HCT116 (cell line): ENCODE data around the gene IGF2BP1. TPM values are rescaled to one million over a fixed set of nuclear protein-coding genes. Genes with fewer than 3 reads are reported as not detected.

Experiments
- ATAC-seq: fragments of 200-7000 bp; cut with Tn5 transposase; 2 replicates; pipeline ENCODE4 v1.9.1; 2020; ENCODE audit warnings: mild to moderate bottlenecking, moderate library complexity
- Bru-seq: library from RNA; stranded (reverse); fragments of 400-500 nt; gene quantifications from one replicate; lab custom pipeline; 2021; lab: Mats Ljungman, UMichigan
- BruChase-seq, 2 experiments: library from RNA; stranded (reverse); fragments of 400-500 nt; gene quantifications; one replicate each; lab custom pipeline; 2021; lab: Mats Ljungman, UMichigan
- BruUV-seq: library from RNA; stranded (reverse); fragments of 400-500 nt; replicated peaks from 2 replicates; lab custom pipeline; 2021; lab: Mats Ljungman, UMichigan
- CTCF ChIA-PET: fragments of 300-600 bp; sonication (Branson Sonifier 250); formaldehyde crosslinking; loops from one replicate; lab custom pipeline; 2021; ENCODE audit warnings: antibody characterized with exemption; lab: Charles Lee
- POLR2A ChIA-PET: fragments of 300-600, 350-600 bp; sonication (Branson Sonifier 250); formaldehyde crosslinking; loops from one replicate; lab custom pipeline; 2021; ENCODE audit warnings: antibody characterized with exemption; lab: Charles Lee
- RAD21 ChIA-PET, 2 experiments: fragments of 300-600 bp; sonication (Branson Sonifier 250); formaldehyde crosslinking; loops; one replicate each; lab custom pipeline; 2023; ENCODE audit warnings: low total read pairs in 2 of 2; ENCODE audit not compliant: uncharacterized antibody in 2 of 2, unreplicated experiment in 2 of 2, low non-redundant PET in 1 of 2; lab: Charles Lee
- DNase-seq: peaks from one replicate; pipeline ENCODE4 v3.0.0-alpha.2; 2010; ENCODE audit warnings: low read depth, low spot score
- H2AFZ ChIP-seq: fragments of 200-600 bp; shearing (Covaris generic), sonication (generic); 2 replicates; pipeline ENCODE4 v1.6.1; 2017; ENCODE audit warnings: low read depth, mixed run types, mixed read lengths, antibody characterized with exemption, low read length; ENCODE audit not compliant: poor library complexity, severe bottlenecking
- H3K27ac ChIP-seq: 2 replicates; pipeline ENCODE4 v1.5.1; 2012; ENCODE audit warnings: low read depth, low read length
- H3K27me3 ChIP-seq: fragments of 200-600 bp; sonication (generic); 2 replicates; pipeline ENCODE4 v1.6.1; 2016; ENCODE audit warnings: mixed run types, low read length, mixed read lengths; ENCODE audit not compliant: insufficient read depth
- H3K36me3 ChIP-seq, 2 experiments: fragments of 200-500 bp in 1 of 2; fragments of 200-600 bp in 1 of 2; sonication (Bioruptor generic) in 1 of 2; sonication (generic) in 1 of 2; 2 replicates each; pipeline versions ENCODE4 v1.5.1 to v1.6.1; 2014 to 2016; ENCODE audit warnings: low read length in 2 of 2, inconsistent platforms in 1 of 2, mixed read lengths in 1 of 2, mixed run types in 1 of 2; ENCODE audit not compliant: insufficient read depth in 2 of 2, control insufficient read depth in 1 of 2
- H3K4me1 ChIP-seq, 2 experiments: fragments of 200-600 bp in 1 of 2; sonication (generic) in 1 of 2; 2 replicates each; pipeline versions ENCODE4 v1.5.1 to v1.6.1; 2012 to 2017; ENCODE audit warnings: low read length in 2 of 2, inconsistent platforms in 1 of 2, mild to moderate bottlenecking in 1 of 2, mixed read lengths in 1 of 2, mixed run types in 1 of 2, moderate library complexity in 1 of 2; ENCODE audit not compliant: insufficient read depth in 2 of 2, control insufficient read depth in 1 of 2
- H3K4me2 ChIP-seq: fragments of 200-600 bp; sonication (generic); 2 replicates; pipeline ENCODE4 v1.6.1; 2017; ENCODE audit warnings: mixed run types, low read length, mixed read lengths
- H3K4me3 ChIP-seq, 2 experiments: fragments of 200-600 bp in 1 of 2; sonication (generic) in 1 of 2; replicated peaks in 1 of 2; 2 replicates each; pipeline ENCODE4 v1.5.1; 2011 to 2016; ENCODE audit warnings: low read length in 2 of 2, control low read depth in 1 of 2, low read depth in 1 of 2, mild to moderate bottlenecking in 1 of 2, mixed read lengths in 1 of 2, mixed run types in 1 of 2
- H3K79me2 ChIP-seq: fragments of 200-600 bp; sonication (generic); 2 replicates; pipeline ENCODE4 v1.6.1; 2017; ENCODE audit warnings: mild to moderate bottlenecking, mixed run types, low read length, moderate library complexity, mixed read lengths; ENCODE audit not compliant: insufficient read depth
- H3K9ac ChIP-seq: fragments of 200-600 bp; sonication (generic); 2 replicates; pipeline ENCODE4 v1.6.1; 2016; ENCODE audit warnings: low read length, mixed read lengths
- H3K9me2 ChIP-seq: fragments of 200-600 bp; sonication (generic), shearing (Covaris generic); 2 replicates; pipeline ENCODE4 v1.6.1; 2017; ENCODE audit warnings: mixed run types, mild to moderate bottlenecking, moderate library complexity; ENCODE audit not compliant: insufficient read depth
- H3K9me3 ChIP-seq, 2 experiments: fragments of 200-500 bp in 1 of 2; fragments of 200-600 bp in 1 of 2; sonication (Bioruptor generic) in 1 of 2; sonication (generic) in 1 of 2; 2 replicates each; pipeline ENCODE4 v1.6.1; 2014 to 2017; ENCODE audit warnings: low read length in 2 of 2, mixed read lengths in 2 of 2, inconsistent platforms in 1 of 2, low read depth in 1 of 2, mild to moderate bottlenecking in 1 of 2, mixed run types in 1 of 2, moderate library complexity in 1 of 2; ENCODE audit not compliant: control insufficient read depth in 1 of 2, insufficient read depth in 1 of 2
- H4K20me1 ChIP-seq: fragments of 200-600 bp; sonication (generic), shearing (Covaris generic); 2 replicates; pipeline ENCODE4 v1.6.1; 2017; ENCODE audit warnings: mixed run types, mild to moderate bottlenecking, moderate library complexity; ENCODE audit not compliant: insufficient read depth
- CBX3 ChIP-seq: IDR thresholded peaks from 2 replicates; pipeline ENCODE4 v1.6.1; 2012; ENCODE audit warnings: low read depth
- CEBPB ChIP-seq: IDR thresholded peaks from 2 replicates; pipeline ENCODE4 v1.6.1; 2012; ENCODE audit warnings: low read depth
- EGR1 ChIP-seq: IDR thresholded peaks from 2 replicates; pipeline ENCODE4 v1.6.1; 2012; ENCODE audit warnings: low read depth
- EZH2 ChIP-seq: fragments of 200-600 bp; sonication (generic); IDR thresholded peaks from 2 replicates; pipeline ENCODE4 v1.6.1; 2017; ENCODE audit warnings: antibody characterized with exemption, mixed run types
- FOSL1 ChIP-seq: IDR thresholded peaks from 2 replicates; pipeline ENCODE4 v1.6.1; 2012; ENCODE audit warnings: low read depth
- JUND ChIP-seq: IDR thresholded peaks from 2 replicates; pipeline ENCODE4 v1.6.1; 2012
- MAX ChIP-seq: IDR thresholded peaks from 2 replicates; pipeline ENCODE4 v1.6.1; 2012
- POLR2A ChIP-seq: IDR thresholded peaks from 2 replicates; pipeline ENCODE4 v1.7.0; 2011; ENCODE audit warnings: borderline replicate concordance; ENCODE audit not compliant: insufficient read depth, insufficient read length; ENCODE audit errors: extremely low read depth
- POLR2AphosphoS5 ChIP-seq: IDR thresholded peaks from 2 replicates; pipeline ENCODE4 v1.6.1; 2011; ENCODE audit warnings: mild to moderate bottlenecking, low read depth, low read length, moderate library complexity
- RAD21 ChIP-seq: IDR thresholded peaks from 2 replicates; pipeline ENCODE4 v1.6.1; 2012; ENCODE audit warnings: low read depth, mild to moderate bottlenecking
- SIN3A ChIP-seq: IDR thresholded peaks from 2 replicates; pipeline ENCODE4 v1.6.1; 2012; ENCODE audit warnings: low read depth
- SP1 ChIP-seq: IDR thresholded peaks from 2 replicates; pipeline ENCODE4 v1.6.1; 2012; ENCODE audit warnings: low read depth
- SRF ChIP-seq: IDR thresholded peaks from 2 replicates; pipeline ENCODE4 v1.6.1; 2012; ENCODE audit warnings: low read depth
- ZBTB33 ChIP-seq: IDR thresholded peaks from 2 replicates; pipeline ENCODE4 v1.6.1; 2011; ENCODE audit warnings: mild to moderate bottlenecking, low read length, moderate library complexity; ENCODE audit not compliant: insufficient replicate concordance; ENCODE audit errors: extremely low read depth
- ZFX ChIP-seq: fragments of 450-650 bp; IDR thresholded peaks from 2 replicates; pipeline ENCODE4 v1.6.1; 2017
- intact Hi-C: fragments of 100-400 bp; cut with micrococcal nuclease; formaldehyde crosslinking; loops from 2 replicates; pipeline ENCODE4 v1.10.0; 2022
- long read RNA-seq: library from polyadenylated mRNA; unstranded; transcript quantifications from one replicate; pipeline ENCODE4 v2.0.0, GENCODE V29; 2021; ENCODE audit not compliant: unreplicated experiment
- polyA plus RNA-seq: library from polyadenylated mRNA; unstranded; fragments of >200 nt; gene quantifications from 2 replicates; pipeline ENCODE4 v1.2.1, GENCODE V29; 2012; ENCODE audit warnings: missing spikeins
- total RNA-seq: library from RNA; stranded (reverse); gene quantifications from one replicate; pipeline ENCODE4 v1.2.1, GENCODE V29; 2021; ENCODE audit not compliant: unreplicated experiment
- TF ChIP-seq, protein P1 (sequence below), 3 experiments: fragments of 200-600 bp in 1 of 3; sonication (generic) in 1 of 3; IDR thresholded peaks in 2 of 3; conservative IDR thresholded peaks in 1 of 3; 2 replicates each; pipeline ENCODE4 v1.5.1; 2012 to 2017; ENCODE audit warnings: low read depth in 2 of 3, low read length in 2 of 3, antibody characterized with exemption in 1 of 3, borderline replicate concordance in 1 of 3, control low read depth in 1 of 3, mild to moderate bottlenecking in 1 of 3, mixed read lengths in 1 of 3, mixed run types in 1 of 3, moderate library complexity in 1 of 3; ENCODE audit not compliant: insufficient read depth in 1 of 3

Gene IGF2BP1
- total RNA-seq: 0.91 TPM
- polyA plus RNA-seq: 0.09 and 0.25 TPM in 2 replicates
- Bru-seq, nascent RNA: percentile 21 among the genes with signal in this experiment
- BruChase-seq, experiment 1, labeled RNA remaining after a 6-hour chase: percentile 19 among the genes with signal in this experiment
- BruChase-seq, experiment 2, labeled RNA remaining after a 2-hour chase: percentile 23 among the genes with signal in this experiment
- long read RNA-seq, partial matches to known transcripts: 0 of 1 reads
- long read RNA-seq, other reads (novel, unspliced or antisense): 1 of 1 reads

- no peak for ATAC-seq
- POLR2A ChIA-PET: no interaction called here
- DNase-seq: no peak
- H3K27ac ChIP-seq: no peak within 1 kb of the TSS
- no TSS peak for BruUV-seq
- no peak within 1 kb of the TSS for H3K9ac ChIP-seq
- peaks cover 7% of the 10 kb centered on the region; the same call in 1 of the 2 replicates for H4K20me1 ChIP-seq
- RAD21 ChIA-PET: no interaction called here
- no peak within 1 kb of the TSS for H2AFZ ChIP-seq
- H3K4me1 ChIP-seq: no peaks in the 10 kb centered on the region
- no peaks in the 10 kb centered on the region for H3K79me2 ChIP-seq
- H3K9me3 ChIP-seq: no peaks in the 10 kb centered on the region
- no peaks in the 10 kb centered on the region for H3K36me3 ChIP-seq
- intact Hi-C loops: no loop called here
- H3K4me2 ChIP-seq: no peak within 1 kb of the TSS
- H3K27me3 ChIP-seq: peaks cover 58% of the 10 kb centered on the region
- CTCF ChIA-PET: no interaction called here
- TF ChIP-seq CEBPB (no peak), ZFX (no peak), EGR1 (no peak), MAX (no peak), JUND (no peak), POLR2A (no peak), SP1 (no peak), SRF (no peak), EZH2 (no peak), POLR2AphosphoS5 (no peak), FOSL1 (no peak), RAD21 (no peak), ZBTB33 (no peak), CBX3 (no peak), SIN3A (no peak)
- TF ChIP-seq, protein P1, sequence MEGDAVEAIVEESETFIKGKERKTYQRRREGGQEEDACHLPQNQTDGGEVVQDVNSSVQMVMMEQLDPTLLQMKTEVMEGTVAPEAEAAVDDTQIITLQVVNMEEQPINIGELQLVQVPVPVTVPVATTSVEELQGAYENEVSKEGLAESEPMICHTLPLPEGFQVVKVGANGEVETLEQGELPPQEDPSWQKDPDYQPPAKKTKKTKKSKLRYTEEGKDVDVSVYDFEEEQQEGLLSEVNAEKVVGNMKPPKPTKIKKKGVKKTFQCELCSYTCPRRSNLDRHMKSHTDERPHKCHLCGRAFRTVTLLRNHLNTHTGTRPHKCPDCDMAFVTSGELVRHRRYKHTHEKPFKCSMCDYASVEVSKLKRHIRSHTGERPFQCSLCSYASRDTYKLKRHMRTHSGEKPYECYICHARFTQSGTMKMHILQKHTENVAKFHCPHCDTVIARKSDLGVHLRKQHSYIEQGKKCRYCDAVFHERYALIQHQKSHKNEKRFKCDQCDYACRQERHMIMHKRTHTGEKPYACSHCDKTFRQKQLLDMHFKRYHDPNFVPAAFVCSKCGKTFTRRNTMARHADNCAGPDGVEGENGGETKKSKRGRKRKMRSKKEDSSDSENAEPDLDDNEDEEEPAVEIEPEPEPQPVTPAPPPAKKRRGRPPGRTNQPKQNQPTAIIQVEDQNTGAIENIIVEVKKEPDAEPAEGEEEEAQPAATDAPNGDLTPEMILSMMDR (IDR thresholded peaks at IDR 0.05 in 2 of 3, conservative IDR thresholded peaks at IDR 0.05 in 1 of 3; ENCODE audit: borderline replicate concordance in 1 of 3, insufficient read depth in 1 of 3, low read depth in 2 of 3, low read length in 2 of 3): no peak
- no peaks in the 10 kb centered on the region for H3K9me2 ChIP-seq
- H3K4me3 ChIP-seq: no peak within 1 kb of the TSS
Measured at GRCh38 chr17:48997103-48997826, at the start of gene IGF2BP1. Gene IGF2BP1 (plus strand): TSS chr17:48997385. CDS start chr17:48997746, 361 bp downstream.
